ENCODE data around the gene CR1L. TPM values are rescaled to one million over a fixed set of nuclear protein-coding genes. Genes with fewer than 3 reads are reported as not detected.

The CR1L gene
- total and polyA plus RNA-seq, 2 of the 8 experiments (the other 6 are each of a cell fraction or from before 2014, with no cell fraction given) = 0.39 TPM; not detected in 1

GRCh38 chr1:207646944-207647579 lies 2.1 kb downstream of the CR1L start:
- Histone ChIP-seq H2BK15ac (ENCODE audit: low read length) (no peak overlapping the region), H3K4me2 (ENCODE audit: insufficient read depth in 1 of 2, low read depth in 2 of 2, low read length in 2 of 2) (no peak overlapping the region), H3K4me3 (ENCODE audit: extremely low read depth in 1 of 4, insufficient read depth in 2 of 4, low read depth in 3 of 4, low read length in 4 of 4) (no peak overlapping the region), H3K4ac (replicated peaks; ENCODE audit: insufficient read length, low read depth, low read length) (no peak overlapping the region), H2BK12ac (ENCODE audit: low read depth, low read length) (no peak overlapping the region), H3K9me3 (ENCODE audit: insufficient read depth in 2 of 2, low read depth in 1 of 2, low read length in 1 of 2) (no peaks in the 10 kb centered on the region; a peak in 1 of 4 replicates), H4K8ac (ENCODE audit: extremely low read depth, insufficient read depth, low read length) (no peak overlapping the region), H3K23me2 (ENCODE audit: low read depth, low read length) (no peaks in the 10 kb centered on the region), H3K23ac (ENCODE audit: insufficient read length) (no peak overlapping the region), H3K27ac (ENCODE audit: low read depth, low read length) (no peak overlapping the region), H2AK5ac (ENCODE audit: low read depth, low read length) (no peak overlapping the region), H3K79me2 (ENCODE audit: control insufficient read depth in 1 of 2, insufficient read depth in 2 of 2, low read length in 2 of 2) (no peaks in the 10 kb centered on the region), H4K5ac (ENCODE audit: insufficient read length, low read depth, low read length) (no peak overlapping the region), H2AFZ (ENCODE audit: low read length) (no peak overlapping the region), H3K14ac (ENCODE audit: insufficient read length) (no peak overlapping the region), H2BK5ac (ENCODE audit: low read depth, low read length) (no peak overlapping the region), H3K4me1 (replicated peaks in 1 of 4; ENCODE audit: control insufficient read depth in 3 of 4, insufficient read depth in 4 of 4, low read length in 3 of 4) (no peaks in the 10 kb centered on the region), H3K79me1 (ENCODE audit: low read depth, low read length) (no peaks in the 10 kb centered on the region), H2BK120ac (replicated peaks; ENCODE audit: low read depth, low read length) (no peak overlapping the region), H3K18ac (ENCODE audit: extremely low read depth, low read length) (no peak overlapping the region), H3K36me3 (ENCODE audit: control insufficient read depth in 2 of 4, insufficient read depth in 4 of 4, low read length in 3 of 4) (no peaks in the 10 kb centered on the region), H3K56ac (replicated peaks; ENCODE audit: insufficient read length, low read depth, low read length) (no peak overlapping the region), H4K20me1 (replicated peaks in 1 of 2; ENCODE audit: control insufficient read depth in 1 of 2, insufficient read depth in 2 of 2, low read length in 2 of 2) (no peaks in the 10 kb centered on the region), H3K27me3 (replicated peaks in 1 of 4; ENCODE audit: control insufficient read depth in 3 of 4, extremely low read depth in 1 of 4, insufficient read depth in 3 of 4, low read length in 3 of 4) (no peaks in the 10 kb centered on the region), H2BK20ac (ENCODE audit: low read length) (peak overlapping the region; percentile 73; the same call in 1 of the 2 replicates), H3K9ac (replicated peaks in 1 of 4; ENCODE audit: extremely low read depth in 1 of 4, low read depth in 3 of 4, low read length in 3 of 4) (no peak overlapping the region), H4K91ac (replicated peaks; ENCODE audit: insufficient read length, low read length) (no peak overlapping the region)
- WGBS, 2 experiments (ENCODE audit: extremely low coverage in 1 of 2, insufficient coverage in 1 of 2, insufficient read length in 1 of 2, insufficient replicate concordance in 2 of 2, low coverage in 1 of 2, low lambda C conversion rate in 2 of 2, missing lambda C conversion rate in 1 of 2) = 97% methylated on average over 4 of the region's 4 CpGs; no CpG with 5 or more reads in 1 of the 2 experiments
- ChIA-PET POLR2A (ENCODE audit: partially characterized antibody) (no interaction called here), CTCF (ENCODE audit: partially characterized antibody) (interaction anchor here (2.3 kb wide), 1 partner anchor 27 kb away, joined by 7 read pairs; no protein-coding TSS in a partner anchor)
- no peak for FAIRE-seq
- TF ChIP-seq SP2 (IDR thresholded peaks at IDR 0.05; ENCODE audit: low read length) = no peak
- TF ChIP-seq SIN3A (conservative IDR thresholded peaks at IDR 0.05 in 1 of 2, IDR thresholded peaks at IDR 0.05 in 1 of 2; ENCODE audit: low read depth in 1 of 2, low read length in 2 of 2) = no peak
- TF ChIP-seq EGR1 (IDR thresholded peaks at IDR 0.05; ENCODE audit: borderline replicate concordance, low read depth, low read length) = no peak
- no peak for DNase-seq (ENCODE audit: low read depth in 1 of 2, low spot score in 2 of 2)
